Thymus (tissue), 11 donors: ENCODE measurements around the gene IRF4. TPM values are rescaled to one million over a fixed set of nuclear protein-coding genes. Genes with fewer than 3 reads are reported as not detected.

ENCODE experiments used
- DNase-seq, 9 donors: peaks; one replicate each; pipeline ENCODE4 v3.0.0-alpha.2; 2013; ENCODE audit warnings: low spot score in 9 of 9, low read depth in 6 of 9, missing footprints in 1 of 9
- H3K27ac ChIP-seq, 2 donors: one replicate each; pipeline ENCODE4 v1.5.1; 2013; ENCODE audit warnings: control low read depth in 1 of 2, low read depth in 1 of 2, low read length in 1 of 2, mild to moderate bottlenecking in 1 of 2, moderate library complexity in 1 of 2
- H3K27me3 ChIP-seq, 2 donors: one replicate each; pipeline ENCODE4 v1.5.1; 2013; ENCODE audit warnings: low read length in 1 of 2; ENCODE audit not compliant: control insufficient read depth in 2 of 2, insufficient read depth in 1 of 2
- H3K36me3 ChIP-seq, 2 donors: one replicate each; pipeline ENCODE4 v1.5.1; 2013; ENCODE audit warnings: low read length in 1 of 2, mild to moderate bottlenecking in 1 of 2, moderate library complexity in 1 of 2; ENCODE audit not compliant: control insufficient read depth in 2 of 2, insufficient read depth in 2 of 2
- H3K4me1 ChIP-seq, 2 donors: one replicate each; pipeline ENCODE4 v1.5.1; 2013; ENCODE audit warnings: low read length in 2 of 2; ENCODE audit not compliant: control insufficient read depth in 2 of 2, insufficient read depth in 2 of 2
- H3K4me3 ChIP-seq, 2 donors: one replicate each; pipeline ENCODE4 v1.5.1; 2013; ENCODE audit warnings: low read length in 2 of 2, control low read depth in 1 of 2, mild to moderate bottlenecking in 1 of 2
- H3K9me3 ChIP-seq, 2 donors: one replicate each; pipeline ENCODE4 v1.5.1; 2013; ENCODE audit warnings: low read length in 1 of 2, mild to moderate bottlenecking in 1 of 2; ENCODE audit not compliant: control insufficient read depth in 2 of 2, insufficient read depth in 1 of 2
- WGBS: extraction: QIAGEN DNeasy Blood & Tissue Kit; methylation state at CpG from one replicate; pipeline ENCODE4 v1.1.7; 2013; 5-methylcytosine and 5-hydroxymethylcytosine counted together
- polyA plus RNA-seq: library from polyadenylated mRNA; stranded (reverse); fragments of 200-250 nt; gene quantifications from one replicate; pipeline ENCODE4 v1.2.3, GENCODE V29; 2013
- total RNA-seq: library from RNA; stranded (reverse); fragments of 120-200 nt; gene quantifications from one replicate; pipeline ENCODE4 v1.2.4, GENCODE V29; 2013
- donor health status: healthy.

Gene IRF4
- total and polyA plus RNA-seq, 2 donors: 7.5 to 7.6 TPM

GRCh38 chr6:428047-428603 is 36.6 kb downstream of the IRF4 start:
- Histone ChIP-seq H3K36me3 (no peaks in the 10 kb centered on the region), H3K9me3 (peaks cover 0 to 3% of the 10 kb centered on the region in 2 donors), H3K27me3 (peaks cover 0 to 2% of the 10 kb centered on the region in 2 donors), H3K4me1 (peaks cover 2 to 13% of the 10 kb centered on the region in 2 donors), H3K4me3 (no peak overlapping the region), H3K27ac (no peak overlapping the region)
- no peak for DNase-seq
- WGBS: 94% methylated on average over 11 of the region's 11 CpGs

GRCh38 chr6:429515-430121 is 38.1 kb downstream of the IRF4 start:
- 58% methylated on average over 4 of the region's 4 CpGs for WGBS

GRCh38 chr6:431504-431903 is 40.0 kb downstream of the IRF4 start:
- no peaks in the 10 kb centered on the region for H3K9me3 ChIP-seq
- no peak overlapping the region for H3K4me3 ChIP-seq
- no peaks in the 10 kb centered on the region for H3K36me3 ChIP-seq
- 96% methylated on average over 10 of the region's 10 CpGs for WGBS
- DNase-seq: no peak
- peaks cover 0 to 2% of the 10 kb centered on the region in 2 donors for H3K27me3 ChIP-seq
- H3K4me1 ChIP-seq: peaks cover 2 to 25% of the 10 kb centered on the region in 2 donors
- H3K27ac ChIP-seq: no peak overlapping the region

More at GRCh38 chr6:429515-430121, 38.1 kb downstream of the IRF4 start:
- H3K9me3 ChIP-seq: peaks cover 0 to 3% of the 10 kb centered on the region in 2 donors
- H3K4me1 ChIP-seq: peaks cover 2 to 17% of the 10 kb centered on the region in 2 donors
- no peak overlapping the region for H3K27ac ChIP-seq
- no peak for DNase-seq
- H3K36me3 ChIP-seq: no peaks in the 10 kb centered on the region
- H3K4me3 ChIP-seq: no peak overlapping the region
- H3K27me3 ChIP-seq: peaks cover 0 to 2% of the 10 kb centered on the region in 2 donors

- no peak for DNase-seq
- H3K4me1 ChIP-seq: peaks cover 2 to 25% of the 10 kb centered on the region in 2 donors
- H3K9me3 ChIP-seq: no peaks in the 10 kb centered on the region
- 73% methylated on average over 6 of the region's 6 CpGs for WGBS
- no peak overlapping the region for H3K27ac ChIP-seq
- no peak overlapping the region for H3K4me3 ChIP-seq
- H3K36me3 ChIP-seq: no peaks in the 10 kb centered on the region
- peaks cover 0 to 2% of the 10 kb centered on the region in 2 donors for H3K27me3 ChIP-seq
Measured at GRCh38 chr6:431986-432385, 40.4 kb downstream of the IRF4 start.

GRCh38 chr6:434051-434705 is 42.6 kb downstream of the IRF4 start:
- no peak for DNase-seq
- Histone ChIP-seq H3K4me1 (peaks cover 2 to 24% of the 10 kb centered on the region in 2 donors), H3K9me3 (no peaks in the 10 kb centered on the region), H3K36me3 (no peaks in the 10 kb centered on the region), H3K27me3 (peaks cover 0 to 2% of the 10 kb centered on the region in 2 donors), H3K27ac (no peak overlapping the region), H3K4me3 (no peak overlapping the region)
- 98% methylated on average over 14 of the region's 14 CpGs for WGBS

GRCh38 chr6:435441-436307 is 44.1 kb downstream of the IRF4 start:
- Histone ChIP-seq H3K27me3 (peaks cover 0 to 2% of the 10 kb centered on the region in 2 donors), H3K4me1 (peaks cover 2 to 18% of the 10 kb centered on the region in 2 donors), H3K4me3 (no peak overlapping the region), H3K9me3 (no peaks in the 10 kb centered on the region), H3K27ac (no peak overlapping the region), H3K36me3 (no peaks in the 10 kb centered on the region)
- WGBS: 97% methylated on average over 50 of the region's 50 CpGs
- DNase-seq: no peak

GRCh38 chr6:436308-437036 is 44.9 kb downstream of the IRF4 start:
- Histone ChIP-seq H3K4me1 (peaks cover 2 to 18% of the 10 kb centered on the region in 2 donors), H3K9me3 (no peaks in the 10 kb centered on the region), H3K27ac (no peak overlapping the region), H3K4me3 (no peak overlapping the region), H3K36me3 (no peaks in the 10 kb centered on the region), H3K27me3 (peaks cover 0 to 2% of the 10 kb centered on the region in 2 donors)
- 97% methylated on average over 25 of the region's 25 CpGs for WGBS
- DNase-seq: no peak

GRCh38 chr6:437037-437392 is 45.5 kb downstream of the IRF4 start:
- Histone ChIP-seq H3K4me3 (no peak overlapping the region), H3K36me3 (no peaks in the 10 kb centered on the region), H3K9me3 (no peaks in the 10 kb centered on the region), H3K27ac (no peak overlapping the region), H3K27me3 (no peaks in the 10 kb centered on the region), H3K4me1 (peaks cover 2 to 13% of the 10 kb centered on the region in 2 donors)
- DNase-seq: no peak
- WGBS: 97% methylated on average over 6 of the region's 6 CpGs
